Type B pancreatic cell (in vitro differentiated cells): ENCODE measurements around the gene MAPK8IP3. TPM values are rescaled to one million over a fixed set of nuclear protein-coding genes. Genes with fewer than 3 reads are reported as not detected.

ENCODE experiments used
- DNase-seq: peaks from one replicate; pipeline ENCODE4 v3.0.0; 2021; ENCODE audit warnings: mixed read lengths; ENCODE audit not compliant: unreplicated experiment; ENCODE audit errors: extremely low spot score
- H3K27ac Mint-ChIP-seq: 2 replicates; pipeline ENCODE4 v1.8.0; 2021; ENCODE audit warnings: mild to moderate bottlenecking, mixed read lengths
- H3K27me3 Mint-ChIP-seq: 2 replicates; pipeline ENCODE4 v1.8.0; 2021; ENCODE audit warnings: mixed read lengths
- H3K36me3 Mint-ChIP-seq: 2 replicates; pipeline ENCODE4 v1.8.0; 2021; ENCODE audit warnings: mixed read lengths
- H3K4me1 Mint-ChIP-seq: one replicate; pipeline ENCODE4 v1.8.0; 2021; ENCODE audit warnings: mixed read lengths; ENCODE audit not compliant: unreplicated experiment
- H3K4me3 Mint-ChIP-seq: 2 replicates; pipeline ENCODE4 v1.8.0; 2021; ENCODE audit warnings: mild to moderate bottlenecking, mixed read lengths
- H3K9me3 Mint-ChIP-seq: 2 replicates; pipeline ENCODE4 v1.8.0; 2021; ENCODE audit warnings: mixed read lengths
- total RNA-seq: library from RNA; stranded (reverse); gene quantifications from 2 replicates; pipeline ENCODE4 v1.2.1, GENCODE V29; 2021; ENCODE audit warnings: low replicate concordance
- TF ChIP-seq, protein P1 (sequence below): fragments of 200-600 bp; sonication (generic); conservative IDR thresholded peaks from 2 replicates; pipeline ENCODE4 v1.5.0; 2021; ENCODE audit warnings: antibody characterized with exemption, mild to moderate bottlenecking

Gene MAPK8IP3
- total RNA-seq, 1 donor from 2014 or later: 97.5 TPM

- Mint-ChIP-seq H3K9me3 (no peaks in the 10 kb centered on the region), H3K4me3 (no peak overlapping the region), H3K27ac (no peak overlapping the region), H3K4me1 (no peaks in the 10 kb centered on the region), H3K27me3 (no peaks in the 10 kb centered on the region), H3K36me3 (no peaks in the 10 kb centered on the region)
- TF ChIP-seq, protein P1, sequence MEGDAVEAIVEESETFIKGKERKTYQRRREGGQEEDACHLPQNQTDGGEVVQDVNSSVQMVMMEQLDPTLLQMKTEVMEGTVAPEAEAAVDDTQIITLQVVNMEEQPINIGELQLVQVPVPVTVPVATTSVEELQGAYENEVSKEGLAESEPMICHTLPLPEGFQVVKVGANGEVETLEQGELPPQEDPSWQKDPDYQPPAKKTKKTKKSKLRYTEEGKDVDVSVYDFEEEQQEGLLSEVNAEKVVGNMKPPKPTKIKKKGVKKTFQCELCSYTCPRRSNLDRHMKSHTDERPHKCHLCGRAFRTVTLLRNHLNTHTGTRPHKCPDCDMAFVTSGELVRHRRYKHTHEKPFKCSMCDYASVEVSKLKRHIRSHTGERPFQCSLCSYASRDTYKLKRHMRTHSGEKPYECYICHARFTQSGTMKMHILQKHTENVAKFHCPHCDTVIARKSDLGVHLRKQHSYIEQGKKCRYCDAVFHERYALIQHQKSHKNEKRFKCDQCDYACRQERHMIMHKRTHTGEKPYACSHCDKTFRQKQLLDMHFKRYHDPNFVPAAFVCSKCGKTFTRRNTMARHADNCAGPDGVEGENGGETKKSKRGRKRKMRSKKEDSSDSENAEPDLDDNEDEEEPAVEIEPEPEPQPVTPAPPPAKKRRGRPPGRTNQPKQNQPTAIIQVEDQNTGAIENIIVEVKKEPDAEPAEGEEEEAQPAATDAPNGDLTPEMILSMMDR: no peak
- no peak for DNase-seq
Measured at GRCh38 chr16:1788708-1789100, 82.7 kb downstream of the MAPK8IP3 start.

GRCh38 chr16:1789643-1790045 lies 83.6 kb downstream of the MAPK8IP3 start:
- H3K27me3 Mint-ChIP-seq: no peaks in the 10 kb centered on the region
- DNase-seq: no peak
- H3K4me1 Mint-ChIP-seq: no peaks in the 10 kb centered on the region
- H3K27ac Mint-ChIP-seq: no peak overlapping the region
- H3K9me3 Mint-ChIP-seq: no peaks in the 10 kb centered on the region
- no peak overlapping the region for H3K4me3 Mint-ChIP-seq
- TF ChIP-seq, protein P1: no peak
- H3K36me3 Mint-ChIP-seq: no peaks in the 10 kb centered on the region

- Mint-ChIP-seq H3K4me1 (no peaks in the 10 kb centered on the region), H3K36me3 (no peaks in the 10 kb centered on the region), H3K27me3 (no peaks in the 10 kb centered on the region), H3K9me3 (no peaks in the 10 kb centered on the region), H3K27ac (no peak overlapping the region), H3K4me3 (no peak overlapping the region)
- TF ChIP-seq, protein P1: no peak
- no peak for DNase-seq
Measured at GRCh38 chr16:1790261-1790610, 84.2 kb downstream of the MAPK8IP3 start.

DNA sequence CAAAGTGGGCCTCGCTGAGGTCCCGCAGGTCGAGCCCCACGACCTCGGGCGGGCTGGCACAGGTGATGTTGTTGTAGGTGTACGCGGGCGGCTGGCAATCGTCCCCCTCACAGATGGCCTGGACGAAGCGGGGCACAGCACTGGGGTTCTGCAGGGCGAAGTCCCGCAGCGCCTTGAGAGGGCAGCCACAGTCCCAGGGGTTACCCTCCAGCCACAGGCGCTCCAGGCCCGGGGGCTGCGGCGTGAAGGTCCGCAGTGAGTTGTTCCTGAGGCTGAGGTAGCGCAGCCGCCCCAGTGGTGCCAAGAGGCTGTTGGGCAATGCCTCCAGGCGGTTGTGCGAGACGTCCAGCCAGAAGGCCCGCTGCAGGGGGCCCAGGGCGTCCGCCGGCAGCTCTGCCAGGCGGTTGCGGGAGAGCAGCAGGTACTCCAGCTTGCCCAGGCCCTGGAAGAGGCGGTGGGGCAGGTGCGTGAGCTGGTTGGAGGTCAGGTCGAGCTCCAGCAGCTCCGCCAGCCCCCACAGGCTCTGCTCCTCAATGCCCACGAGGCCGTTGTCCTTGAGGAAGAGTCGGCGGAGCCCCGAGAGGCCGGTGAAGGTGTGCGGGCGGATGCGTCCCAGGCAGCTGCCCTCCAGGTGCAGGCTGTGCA lies 84.7 kb downstream of the MAPK8IP3 start:
- H3K27me3 Mint-ChIP-seq: no peaks in the 10 kb centered on the region
- H3K36me3 Mint-ChIP-seq: no peaks in the 10 kb centered on the region
- no peak for DNase-seq
- no peak overlapping the region for H3K27ac Mint-ChIP-seq
- H3K4me1 Mint-ChIP-seq: no peaks in the 10 kb centered on the region
- H3K9me3 Mint-ChIP-seq: no peaks in the 10 kb centered on the region
- no peak overlapping the region for H3K4me3 Mint-ChIP-seq
- TF ChIP-seq, protein P1: no peak

DNA sequence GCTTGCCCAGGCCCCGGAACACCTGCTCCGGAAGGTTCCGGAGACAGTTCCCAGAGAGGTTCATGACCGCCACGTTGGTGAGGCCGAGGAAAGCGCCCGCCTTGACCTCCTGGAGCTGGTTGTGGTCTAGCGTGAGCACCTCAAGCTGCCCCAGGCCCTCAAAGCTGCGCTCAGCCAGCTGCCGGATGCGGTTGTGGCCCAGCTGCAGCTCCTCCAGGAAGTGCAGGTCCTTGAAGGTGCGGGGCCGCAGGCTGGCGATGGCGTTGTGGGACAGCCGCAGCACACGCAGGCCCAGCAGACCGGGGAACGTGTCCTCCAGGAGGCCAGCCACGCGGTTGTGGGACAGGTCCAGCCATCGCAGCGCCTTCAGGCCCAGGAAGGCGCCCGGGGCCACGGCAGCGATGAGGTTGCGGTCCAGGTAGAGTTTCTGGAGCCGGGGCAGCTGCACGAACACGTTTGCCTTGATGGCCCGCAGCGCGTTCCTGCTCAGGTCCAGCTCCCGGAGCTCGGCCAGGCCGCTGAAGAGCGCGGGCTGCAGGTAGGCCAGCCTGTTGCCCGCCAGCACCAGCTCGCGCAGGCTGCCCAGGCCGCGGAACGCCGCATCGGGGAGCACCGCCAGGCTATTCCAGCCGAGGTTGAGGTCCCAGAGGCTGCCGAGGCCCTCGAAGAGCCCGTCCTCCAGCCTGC lies 85.4 kb downstream of the MAPK8IP3 start:
- Mint-ChIP-seq H3K9me3 (no peaks in the 10 kb centered on the region), H3K27me3 (no peaks in the 10 kb centered on the region), H3K36me3 (no peaks in the 10 kb centered on the region), H3K4me1 (no peaks in the 10 kb centered on the region), H3K27ac (no peak overlapping the region), H3K4me3 (no peak overlapping the region)
- no peak for DNase-seq
- TF ChIP-seq, protein P1: no peak
